ENCODE data around the gene ZBTB7A. TPM values are rescaled to one million over a fixed set of nuclear protein-coding genes. Genes with fewer than 3 reads are reported as not detected.
A peak's percentile ranks its signal among the peaks of the same experiment; 100 is the strongest.

The ZBTB7A gene
- polyA plus RNA-seq, 2 of the 4 experiments (the other 2 are of a cell fraction) = 2.3 to 11.6 TPM

- no peak for DNase-seq (ENCODE audit: low read depth in 1 of 2, low spot score in 1 of 2)
- FAIRE-seq = no peak
- ChIA-PET CTCF (no interaction called here), POLR2A (no interaction called here)
- 90% methylated on average over 9 of the region's 9 CpGs for WGBS (ENCODE audit: missing lambda C conversion rate)
- peak in 1 of 2 experiments; percentile 17; a peak in 2 of 6 replicates for ATAC-seq
- Histone ChIP-seq H3K27ac (no peak overlapping the region), H3K4me2 (no peak overlapping the region), H3K4me1 (peaks cover 6% of the 10 kb centered on the region; the same call in 2 of the 3 replicates), H3K9me3 (no peaks in the 10 kb centered on the region), H3K4me3 (no peak overlapping the region)
- TF ChIP-seq POLR2AphosphoS2 (conservative IDR thresholded peaks at IDR 0.05; ENCODE audit: low read length) (no peak), E2F6 (IDR thresholded peaks at IDR 0.05; ENCODE audit: borderline replicate concordance, low read depth) (no peak), CEBPB (IDR thresholded peaks at IDR 0.05) (no peak), FOSL2 (IDR thresholded peaks at IDR 0.05) (no peak), FOSL2 (CRISPR knock-in tag; IDR thresholded peaks at IDR 0.05) (no peak), ESRRA (IDR thresholded peaks at IDR 0.05; ENCODE audit: borderline replicate concordance, low read length) (no peak), MAX (IDR thresholded peaks at IDR 0.05) (no peak), NR3C1 (IDR thresholded peaks at IDR 0.05) (no peak)
These were observed 15.5 kb upstream of the ZBTB7A start for GRCh38 chr19:4082172-4082571.

GRCh38 chr19:4081441-4082129, 14.9 kb upstream of the ZBTB7A start:
- Histone ChIP-seq H3K9me3 (no peaks in the 10 kb centered on the region), H3K4me3 (no peak overlapping the region), H3K4me1 (peaks cover 6% of the 10 kb centered on the region; the same call in 2 of the 3 replicates), H3K27ac (no peak overlapping the region), H3K4me2 (no peak overlapping the region)
- no peak for FAIRE-seq
- POLR2A ChIA-PET = no interaction called here
- WGBS (ENCODE audit: missing lambda C conversion rate) = 63% methylated on average over 1 of the region's 2 CpGs
- TF ChIP-seq FOSB (CRISPR knock-in tag; IDR thresholded peaks at IDR 0.05) = no peak
- TF ChIP-seq ATOH8 (CRISPR knock-in tag; IDR thresholded peaks at IDR 0.05; ENCODE audit: low read depth) = no peak
- TF ChIP-seq NR3C1 (IDR thresholded peaks at IDR 0.05) = no peak
- no peak for TF ChIP-seq RNF2 (IDR thresholded peaks at IDR 0.05; ENCODE audit: borderline replicate concordance, low read depth)
- no peak for ATAC-seq
- CTCF ChIA-PET = interaction anchor here (0.7 to 0.9 kb wide), 2 partner anchors 24 to 57 kb away, joined by 3 read pairs; no protein-coding TSS in a partner anchor
- peak in 1 of 2 experiments; percentile 44 for DNase-seq (ENCODE audit: low read depth in 1 of 2, low spot score in 1 of 2)

- ChIA-PET POLR2A (no interaction called here), CTCF (interaction anchor here (0.7 kb wide), 1 partner anchor 26 kb away, joined by 3 read pairs; no protein-coding TSS in a partner anchor)
- Histone ChIP-seq H3K9me3 (no peaks in the 10 kb centered on the region), H3K4me1 (no peaks in the 10 kb centered on the region), H3K4me2 (no peak overlapping the region), H3K4me3 (no peak overlapping the region), H3K27ac (no peak overlapping the region)
- DNase-seq (ENCODE audit: low read depth in 1 of 2, low spot score in 1 of 2) (no peak), ATAC-seq (no peak), FAIRE-seq (no peak)
- WGBS (ENCODE audit: missing lambda C conversion rate) = 90% methylated on average over 6 of the region's 6 CpGs
- TF ChIP-seq KDM5A (IDR thresholded peaks at IDR 0.05) (no peak), JUNB (IDR thresholded peaks at IDR 0.05) (no peak), EHF (CRISPR knock-in tag; IDR thresholded peaks at IDR 0.05) (no peak), ZSCAN20 (CRISPR knock-in tag; IDR thresholded peaks at IDR 0.05) (no peak), RCOR1 (IDR thresholded peaks at IDR 0.05; ENCODE audit: low read depth, low read length) (no peak), BCL3 (IDR thresholded peaks at IDR 0.05) (no peak), ELK1 (IDR thresholded peaks at IDR 0.05; ENCODE audit: low read depth, low read length) (no peak), TFCP2L1 (CRISPR knock-in tag; IDR thresholded peaks at IDR 0.05) (no peak), MAFK (IDR thresholded peaks at IDR 0.05; ENCODE audit: partially characterized antibody) (no peak), PBX3 (IDR thresholded peaks at IDR 0.05) (no peak), EP300 (IDR thresholded peaks at IDR 0.05) (no peak), HES2 (IDR thresholded peaks at IDR 0.05) (no peak), ATOH8 (CRISPR knock-in tag; IDR thresholded peaks at IDR 0.05; ENCODE audit: low read depth) (no peak), CEBPB (IDR thresholded peaks at IDR 0.05) (no peak), E2F6 (IDR thresholded peaks at IDR 0.05; ENCODE audit: borderline replicate concordance, low read depth) (no peak), POLR2AphosphoS2 (conservative IDR thresholded peaks at IDR 0.05; ENCODE audit: low read length) (no peak)
These were observed 13.8 kb upstream of the ZBTB7A start for GRCh38 chr19:4080473-4080872.

Data from A549 (cell line).